GM21381 (cell line): ENCODE data around the gene LRIT2.

Source experiments
- ATAC-seq: cut with Tn5 transposase; IDR thresholded peaks from one replicate; pipeline ENCODE4 v1.9.1; 2021; ENCODE audit warnings: mild to moderate bottlenecking, moderate library complexity; ENCODE audit not compliant: unreplicated experiment

The LRIT2 gene

DNA sequence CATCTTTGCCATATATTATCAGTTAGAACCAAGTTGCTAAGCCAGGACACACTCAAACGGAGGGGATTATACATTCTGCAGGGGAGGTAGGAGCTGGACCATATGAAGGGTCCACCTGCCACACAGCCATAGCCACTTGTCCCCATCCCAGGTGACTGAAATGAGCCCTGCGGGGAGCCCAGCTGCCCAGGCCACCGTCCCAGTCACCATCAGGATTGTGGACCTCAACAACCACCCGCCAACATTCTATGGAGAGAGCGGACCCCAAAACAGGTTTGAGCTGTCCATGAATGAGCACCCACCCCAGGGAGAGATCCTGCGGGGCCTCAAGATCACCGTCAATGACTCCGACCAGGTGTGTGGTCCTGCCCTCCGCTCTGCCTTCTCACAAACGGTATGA, 17.3 kb downstream of the LRIT2 start:
- ATAC-seq: no peak

DNA sequence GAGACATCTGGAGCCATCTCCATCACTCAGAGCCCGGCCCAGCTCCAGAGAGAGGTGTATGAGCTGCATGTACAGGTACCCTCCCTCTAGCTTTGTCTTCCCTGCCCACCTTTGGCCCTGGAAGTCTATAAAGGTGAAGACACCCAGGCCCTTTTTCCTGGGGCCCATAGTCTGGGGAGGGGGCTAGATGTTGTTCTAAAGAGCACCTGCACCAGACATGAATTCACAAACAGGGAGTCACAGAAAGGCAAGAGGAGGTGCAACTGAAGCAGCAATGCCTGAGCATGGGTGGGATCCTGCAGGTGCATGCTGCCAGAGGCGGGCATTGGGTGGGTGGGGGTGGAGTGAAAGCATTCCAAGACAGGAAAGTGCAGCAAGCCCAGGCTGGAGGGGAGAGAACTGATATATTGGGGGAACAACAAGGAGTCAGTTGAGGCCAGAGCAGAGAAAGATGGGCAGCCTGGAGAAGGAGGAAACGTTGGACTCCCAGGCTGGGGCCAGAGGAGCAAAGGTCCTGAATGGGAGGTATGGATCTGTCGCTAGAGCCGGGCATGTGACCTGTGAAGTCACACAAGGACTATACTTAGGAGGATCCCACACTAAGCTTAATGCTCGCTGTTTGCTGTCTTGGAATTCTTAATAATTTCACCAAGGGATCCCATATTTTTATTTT, 19.4 kb downstream of the LRIT2 start:
- no peak for ATAC-seq

DNA sequence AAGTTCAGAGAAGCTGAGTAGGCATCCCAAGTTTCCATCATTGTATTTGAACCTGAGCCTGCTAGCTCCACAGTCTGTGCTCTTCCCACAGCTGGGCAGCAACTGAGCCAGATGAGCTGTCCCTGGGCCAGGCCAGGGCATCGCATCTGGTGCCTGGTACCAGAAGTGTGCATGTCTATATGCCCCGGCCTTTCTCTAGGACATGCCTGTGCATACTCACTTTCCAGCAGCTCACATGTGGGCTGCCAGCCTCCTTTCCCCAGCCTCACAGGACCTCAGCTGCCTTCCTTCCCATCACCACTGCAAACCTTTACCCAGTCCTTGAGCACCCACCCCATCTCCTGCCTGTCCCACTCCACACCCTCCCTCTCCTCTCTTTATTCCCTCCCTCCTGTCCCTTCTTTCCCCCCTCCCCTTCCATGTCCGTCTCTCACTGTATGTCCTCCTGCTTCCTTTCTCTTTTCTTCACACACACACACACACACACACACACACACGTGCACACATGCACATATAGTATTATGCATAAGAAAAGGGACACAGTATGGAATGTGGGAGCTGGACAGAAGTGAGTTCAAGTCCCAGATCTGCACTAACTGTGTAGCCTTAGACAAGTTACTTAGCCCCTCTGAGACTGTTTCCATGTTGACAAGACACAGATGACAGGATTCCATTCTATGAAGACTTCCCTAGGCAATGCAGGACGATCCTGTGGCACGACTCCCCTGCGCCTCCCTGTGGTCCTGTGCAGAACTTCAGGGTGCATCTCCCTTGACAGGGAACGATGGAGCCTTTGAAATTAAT, 20.1 kb downstream of the LRIT2 start:
- ATAC-seq: peak; percentile 74

DNA sequence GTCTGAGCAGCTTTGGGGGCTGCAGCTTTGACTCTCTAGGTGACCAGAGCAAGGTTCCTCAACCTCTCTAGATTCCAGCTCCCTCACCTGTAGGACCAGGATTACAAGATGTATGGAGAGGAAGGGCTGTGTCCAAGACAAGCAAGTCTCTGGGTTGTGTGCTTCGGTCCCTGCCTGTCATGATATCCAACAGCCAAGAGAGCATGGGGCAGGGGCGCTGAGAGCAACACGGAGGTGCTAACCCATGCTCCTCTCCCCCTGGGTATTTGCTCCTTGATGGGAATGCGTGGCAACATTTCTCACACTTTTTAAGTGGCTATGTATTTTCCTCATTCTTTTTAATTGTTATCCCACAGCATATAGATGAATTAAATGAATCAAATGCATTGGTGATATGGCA, 20.7 kb downstream of the LRIT2 start:
- ATAC-seq: no peak

DNA sequence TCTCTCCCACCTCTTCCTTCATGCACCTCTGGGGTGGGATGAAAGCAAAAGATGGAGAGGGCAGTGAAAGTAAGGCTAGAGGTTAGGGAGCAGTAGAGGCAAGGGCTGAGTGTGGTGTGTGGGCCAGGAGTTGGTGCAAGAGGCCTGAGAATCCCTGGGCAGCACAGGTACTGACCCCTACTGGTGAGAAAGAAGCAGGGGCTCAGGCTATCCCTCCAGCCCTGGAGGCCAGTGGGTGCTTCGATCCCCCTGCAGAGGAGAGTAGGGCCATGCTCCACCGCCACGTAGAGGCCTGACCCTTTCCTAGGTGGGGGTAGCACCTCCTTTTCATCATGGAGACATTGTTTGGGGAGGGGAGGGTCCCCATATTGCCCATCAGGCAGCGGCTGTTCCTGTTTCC, 21.2 kb downstream of the LRIT2 start:
- peak; percentile 68 for ATAC-seq

DNA sequence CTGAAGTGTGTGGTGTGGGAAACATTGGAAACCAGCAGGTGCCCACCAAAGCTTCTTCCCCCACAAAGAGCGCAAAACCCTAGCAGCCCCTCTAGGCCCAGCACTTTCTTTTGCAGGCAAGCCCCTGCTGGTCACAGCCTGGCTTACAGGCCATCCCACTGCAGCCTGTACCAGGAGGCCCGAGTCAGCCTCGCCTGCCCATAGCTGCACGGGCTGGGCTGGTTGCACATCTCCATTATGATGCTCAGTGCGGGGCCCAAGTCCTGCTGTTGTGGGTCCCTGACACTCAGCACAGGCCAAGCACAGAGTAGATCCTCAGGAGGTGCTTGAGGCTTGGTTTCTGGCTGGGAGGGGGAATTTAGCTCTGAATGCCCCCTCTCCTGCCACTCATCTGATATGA, 23.0 kb downstream of the LRIT2 start:
- ATAC-seq: no peak

DNA sequence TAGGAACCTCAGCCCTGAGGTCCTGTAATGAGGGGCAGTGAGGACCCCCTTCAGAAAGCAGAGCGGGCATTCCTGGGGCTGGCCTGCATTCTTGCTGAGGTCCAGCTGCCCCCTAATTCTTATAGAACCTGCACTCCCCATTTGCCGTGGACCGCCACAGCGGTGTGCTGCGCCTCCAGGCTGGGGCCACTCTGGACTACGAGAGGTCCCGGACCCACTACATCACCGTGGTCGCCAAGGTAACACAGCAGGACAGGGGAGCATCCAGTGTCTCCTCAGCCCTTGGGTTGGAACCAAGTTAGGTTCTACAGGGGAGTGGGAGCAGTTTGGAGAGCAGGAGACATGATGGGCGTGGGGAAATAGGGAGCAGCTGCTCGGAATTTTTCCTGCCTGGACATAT, 23.7 kb downstream of the LRIT2 start:
- ATAC-seq: no peak

DNA sequence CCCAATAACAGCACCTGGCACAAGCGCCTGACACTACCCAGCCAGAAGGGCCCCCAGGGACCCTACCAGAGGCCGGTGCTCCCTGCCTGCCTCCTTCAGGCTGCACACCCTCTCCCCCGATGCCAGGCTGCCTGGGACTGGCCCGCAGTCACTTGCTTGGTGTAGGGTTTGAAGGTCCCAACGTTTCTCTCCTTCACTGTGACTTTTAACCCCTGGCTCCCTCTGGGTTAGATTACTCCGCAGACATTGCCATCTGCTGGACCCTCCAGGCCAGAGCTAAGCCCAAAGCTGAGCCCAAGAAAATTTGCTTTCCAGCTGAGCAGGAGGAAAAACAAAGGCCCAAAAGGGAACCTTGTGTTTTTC, 24.1 kb downstream of the LRIT2 start:
- ATAC-seq: no peak

DNA sequence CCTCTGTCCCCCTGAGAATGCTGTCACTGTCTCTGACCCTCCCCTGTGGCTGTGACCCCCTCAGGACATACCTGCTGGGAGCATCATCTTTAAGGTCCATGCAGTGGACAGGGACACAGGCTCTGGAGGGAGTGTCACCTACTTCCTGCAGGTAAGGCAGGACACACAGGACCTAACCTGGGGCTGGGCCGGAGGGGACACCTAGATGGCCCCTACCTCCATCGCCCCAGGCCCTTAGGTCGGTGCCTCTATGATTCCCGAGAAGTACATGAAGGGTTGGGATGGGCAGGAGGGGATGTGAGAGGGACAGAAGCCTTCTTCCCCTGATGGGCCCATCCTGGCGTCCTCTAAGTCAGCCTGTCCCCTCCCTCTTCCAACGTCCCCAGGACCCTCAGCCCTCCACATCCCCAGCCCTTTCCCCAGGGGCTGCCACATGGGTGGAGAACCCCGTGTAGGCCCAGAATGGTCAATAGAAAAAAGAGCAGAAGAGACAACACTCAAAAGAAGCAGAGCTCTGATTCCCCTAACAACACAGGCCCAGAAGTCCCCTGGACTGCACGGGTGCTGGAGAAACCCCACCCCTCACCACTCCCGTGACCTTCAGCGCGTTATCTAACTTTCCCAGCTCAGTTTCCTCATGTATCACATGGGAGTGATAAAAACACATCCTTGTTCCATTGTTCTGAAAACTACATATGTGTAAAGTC, 24.7 kb downstream of the LRIT2 start:
- no peak for ATAC-seq

DNA sequence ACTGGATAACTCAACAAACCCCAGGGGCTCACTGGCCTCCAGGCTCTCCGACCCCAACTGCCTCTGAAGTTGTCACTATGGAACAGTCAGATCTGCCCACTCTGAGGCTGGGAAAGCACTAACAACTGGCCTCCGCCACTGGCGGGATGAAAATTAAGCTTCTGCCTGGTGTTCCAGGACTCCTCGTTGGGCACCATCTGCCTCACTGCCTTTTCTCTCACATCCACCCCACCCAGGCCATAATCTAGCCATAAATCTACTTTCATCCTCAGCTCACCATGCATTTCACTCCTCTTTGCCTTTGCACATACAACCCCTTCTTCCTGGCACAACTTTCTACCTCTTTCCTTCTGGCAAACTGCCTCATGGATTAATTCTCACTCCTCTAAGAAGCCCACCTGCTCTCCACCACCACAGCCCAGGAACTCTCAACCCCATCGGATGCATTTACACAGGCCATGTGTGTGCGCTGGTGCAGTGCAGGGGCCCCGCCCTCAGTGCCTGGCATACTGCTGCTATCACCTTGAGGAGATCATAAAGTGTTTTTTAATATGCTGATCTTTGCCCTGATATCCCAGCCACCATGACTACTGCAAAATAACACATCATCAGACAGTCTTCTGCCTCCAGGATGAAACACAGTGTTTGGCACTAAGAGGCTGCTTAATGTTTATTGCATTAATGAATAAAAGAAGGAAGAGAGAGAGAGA, 27.0 kb downstream of the LRIT2 start:
- ATAC-seq: no peak

DNA sequence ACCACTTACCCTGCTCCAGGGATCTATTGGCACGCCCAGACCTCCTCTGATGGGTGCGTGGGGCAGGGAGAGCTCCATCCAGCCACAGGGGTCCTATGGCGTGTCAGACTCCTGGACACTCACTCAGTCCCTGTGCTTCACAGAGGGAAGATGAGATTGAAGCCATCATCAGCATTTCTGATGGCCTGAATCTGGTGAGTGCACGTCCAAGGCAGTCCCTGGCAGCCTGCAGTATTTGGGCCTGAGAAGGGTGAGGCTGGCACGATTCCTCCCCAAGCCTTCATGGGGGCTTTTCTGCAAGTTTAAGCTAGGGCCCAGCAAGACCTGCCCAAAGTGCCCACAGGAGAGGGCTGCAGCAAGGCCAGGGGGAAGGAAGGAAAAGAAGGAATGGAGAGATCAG, 27.7 kb downstream of the LRIT2 start:
- ATAC-seq: no peak

DNA sequence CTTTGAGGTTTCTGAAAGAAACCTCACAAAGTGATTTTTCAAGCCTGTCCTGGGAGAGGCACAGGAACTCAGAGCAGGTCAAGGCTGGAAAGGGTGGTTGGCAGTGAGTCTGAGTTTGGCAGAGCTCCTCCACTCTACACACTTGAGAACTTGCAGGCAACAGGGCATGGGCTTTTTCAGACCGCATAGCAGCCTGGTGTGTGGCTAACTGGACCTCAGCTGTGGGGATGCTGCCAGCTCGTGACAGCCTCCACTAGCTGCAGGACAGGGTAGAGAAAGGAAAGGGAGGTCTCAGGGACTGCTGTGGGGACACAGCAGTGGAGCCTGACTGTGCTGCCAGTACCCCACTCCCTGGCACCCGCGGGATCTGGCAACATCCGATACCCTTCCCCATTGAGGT, 28.4 kb downstream of the LRIT2 start:
- no peak for ATAC-seq

DNA sequence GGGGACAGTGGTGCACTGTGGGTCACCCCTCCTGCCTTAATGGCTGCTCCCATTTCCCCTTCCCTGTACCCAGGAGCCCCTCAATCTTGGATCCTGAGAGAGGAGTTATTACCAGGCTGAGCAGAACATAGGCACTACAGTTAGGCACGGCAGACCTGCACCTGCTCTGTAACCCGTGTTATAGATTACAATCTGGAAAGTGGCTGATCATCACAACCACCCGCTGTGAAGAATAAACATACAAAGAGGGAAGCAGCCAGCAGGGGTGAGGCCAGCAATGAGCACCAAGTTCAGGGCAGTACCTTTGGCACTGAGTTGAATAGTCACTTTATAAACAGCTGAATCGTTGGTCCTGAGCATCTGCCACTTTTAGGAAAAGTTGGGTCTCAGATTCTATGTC, 29.3 kb downstream of the LRIT2 start:
- no peak for ATAC-seq

DNA sequence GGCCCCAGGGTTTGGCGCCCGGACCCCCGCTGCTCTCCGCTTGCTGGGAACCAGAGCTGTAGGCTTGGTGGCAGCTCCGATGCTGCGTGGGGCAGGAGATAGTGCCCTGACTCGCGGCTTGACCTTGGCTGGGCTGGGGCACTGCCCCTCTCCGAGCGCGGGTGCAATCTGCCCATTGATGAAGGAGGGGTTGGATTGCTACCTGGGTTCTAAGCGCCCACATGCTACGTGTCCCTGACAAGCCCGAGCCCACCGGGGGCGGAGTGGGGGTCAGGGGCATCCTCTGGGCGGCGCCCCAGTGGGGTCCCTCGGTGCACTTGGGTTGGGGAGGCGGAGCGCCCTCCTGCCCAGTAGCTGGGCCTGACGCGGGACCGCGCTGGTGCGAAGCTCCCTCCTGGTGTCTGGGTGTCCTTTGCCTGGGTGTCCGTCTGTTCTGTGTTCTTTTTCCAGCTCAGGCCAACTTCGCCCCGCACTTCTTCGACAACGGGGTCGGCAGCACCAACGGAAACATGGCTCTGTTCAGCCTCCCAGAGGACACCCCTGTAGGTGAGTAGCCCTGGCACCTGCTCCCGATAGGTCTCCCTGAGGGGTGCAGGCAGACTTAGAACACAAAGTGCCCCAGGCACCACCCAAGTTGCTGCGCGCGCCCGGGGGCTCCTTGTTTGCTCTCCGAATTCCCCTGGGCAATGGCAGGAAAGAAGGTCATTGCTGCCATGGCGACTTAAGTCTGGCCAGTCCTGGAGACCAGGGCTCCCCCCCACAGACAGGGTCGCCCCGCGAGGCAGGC, 30.1 kb downstream of the LRIT2 start:
- ATAC-seq: no peak

DNA sequence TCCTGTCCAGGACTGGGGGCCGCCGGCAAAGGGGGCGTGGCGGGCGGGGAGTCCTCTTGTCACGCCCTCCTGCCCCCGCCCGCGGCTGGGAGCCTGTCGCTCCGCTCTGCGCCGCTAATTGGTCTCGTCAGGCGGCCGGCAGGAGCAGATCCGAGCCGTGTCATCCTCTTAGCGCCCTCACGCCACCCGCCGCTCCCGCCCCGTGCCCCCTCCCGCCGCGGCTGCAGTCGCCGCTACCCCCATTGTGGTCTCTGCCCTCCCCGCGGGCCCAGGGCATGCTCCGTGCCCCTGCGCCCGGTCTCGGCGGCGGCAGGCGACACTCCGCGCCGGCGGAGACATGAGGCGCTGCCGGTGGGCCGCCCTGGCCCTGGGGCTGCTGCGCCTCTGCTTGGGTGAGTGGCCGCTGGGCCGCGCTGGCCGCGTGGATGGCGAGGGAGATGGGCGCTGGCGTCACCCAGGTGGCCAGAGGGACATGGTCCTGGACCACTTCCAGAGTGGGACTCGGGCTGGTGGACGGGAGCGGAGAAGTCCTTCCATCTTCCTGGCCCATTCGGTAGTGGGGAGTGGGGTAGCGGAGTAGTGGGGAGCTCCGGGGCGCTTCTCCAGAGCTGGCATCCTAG, 30.8 kb downstream of the LRIT2 start, which contains the start of gene CDHR1:
Gene CDHR1 (plus strand): TSS at position 114 of the 620 bp plus-strand sequence. CDS start 224 bp downstream, at position 338.
- peak; percentile 82 for ATAC-seq

DNA sequence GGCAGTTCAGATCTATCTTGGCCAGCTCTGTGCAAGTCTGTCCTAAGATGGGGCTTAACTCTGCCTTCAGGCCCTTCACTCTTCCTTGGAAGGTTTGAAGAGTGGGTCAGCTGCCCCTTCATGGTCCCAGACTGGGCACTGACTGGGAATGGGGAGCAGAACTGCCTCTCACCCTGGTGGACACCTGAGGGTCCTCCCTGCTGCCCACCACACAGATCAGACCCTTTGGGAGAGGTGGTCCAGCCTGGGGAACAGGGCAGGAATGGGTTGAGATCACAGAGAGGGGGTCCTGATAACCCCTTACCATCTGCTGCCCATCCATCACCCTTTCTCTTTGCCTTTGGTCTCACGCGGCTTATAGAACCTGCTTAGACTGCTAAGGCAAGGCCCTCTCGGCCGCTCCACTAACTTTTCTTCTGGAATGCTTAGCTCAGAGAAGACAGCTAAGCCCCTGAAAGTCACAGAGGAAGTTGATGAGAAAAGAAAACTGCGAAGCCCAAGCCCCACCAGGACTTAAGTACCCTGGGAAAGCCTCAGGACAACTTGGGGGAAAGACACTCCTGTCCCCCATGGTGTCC, 31.4 kb downstream of the LRIT2 start:
- peak; percentile 13 for ATAC-seq

DNA sequence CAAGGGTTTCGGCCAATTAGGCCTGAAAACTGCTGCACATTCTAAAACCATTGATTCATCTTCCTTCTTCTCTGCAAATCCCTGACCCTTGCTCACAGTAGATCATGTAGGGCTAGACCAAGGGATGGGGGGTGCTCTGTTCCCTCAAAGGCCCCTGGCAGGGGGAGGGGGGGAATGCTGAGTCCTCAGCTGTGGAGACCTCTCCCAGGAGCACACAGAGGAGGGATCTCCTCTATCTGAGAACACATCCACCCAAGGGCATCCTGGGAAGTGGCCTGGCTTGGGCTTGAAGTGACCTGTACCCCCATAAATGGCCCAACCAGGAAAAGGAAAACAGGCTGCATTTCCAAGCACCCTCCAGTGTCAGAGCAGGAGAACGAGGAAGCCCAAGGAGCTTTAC, 32.0 kb downstream of the LRIT2 start:
- no peak for ATAC-seq

DNA sequence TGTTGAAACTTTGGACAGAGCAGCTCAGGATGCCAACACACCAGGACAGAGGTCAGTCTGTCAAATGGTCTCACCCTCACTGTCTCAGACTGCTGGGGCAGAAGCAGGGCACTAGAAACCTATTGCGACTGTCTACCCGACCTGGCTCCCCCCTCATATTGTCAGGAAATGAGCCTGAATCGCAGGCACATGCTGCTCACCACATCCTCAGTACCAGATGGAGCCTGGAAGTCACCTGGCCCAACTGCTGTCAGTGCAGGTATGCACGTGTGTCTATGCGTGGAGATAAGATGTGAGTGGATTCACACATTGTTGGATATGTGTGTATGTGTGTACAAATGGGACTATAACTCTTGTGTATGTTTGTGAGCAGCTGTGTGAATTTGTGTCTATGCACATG, 34.2 kb downstream of the LRIT2 start:
- ATAC-seq: no peak

DNA sequence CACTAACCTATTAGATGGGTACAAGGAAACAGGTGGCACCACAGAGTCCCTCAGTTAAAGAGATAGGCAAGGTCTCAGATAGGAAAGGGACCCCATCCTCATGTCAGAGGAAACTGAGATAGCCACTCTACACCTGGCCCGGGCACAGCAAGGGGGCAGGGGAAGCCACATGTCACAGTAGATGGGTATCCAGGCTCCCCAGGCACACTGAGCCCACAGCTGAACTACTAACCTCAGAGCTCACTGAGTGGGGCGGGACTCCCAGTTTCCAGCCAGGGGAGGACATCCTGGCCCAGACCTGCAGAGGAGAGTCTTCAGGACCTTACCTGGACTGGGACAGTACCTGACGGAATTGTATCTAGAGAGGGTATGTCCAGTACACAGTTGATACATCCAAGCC, 34.7 kb downstream of the LRIT2 start:
- ATAC-seq: no peak

DNA sequence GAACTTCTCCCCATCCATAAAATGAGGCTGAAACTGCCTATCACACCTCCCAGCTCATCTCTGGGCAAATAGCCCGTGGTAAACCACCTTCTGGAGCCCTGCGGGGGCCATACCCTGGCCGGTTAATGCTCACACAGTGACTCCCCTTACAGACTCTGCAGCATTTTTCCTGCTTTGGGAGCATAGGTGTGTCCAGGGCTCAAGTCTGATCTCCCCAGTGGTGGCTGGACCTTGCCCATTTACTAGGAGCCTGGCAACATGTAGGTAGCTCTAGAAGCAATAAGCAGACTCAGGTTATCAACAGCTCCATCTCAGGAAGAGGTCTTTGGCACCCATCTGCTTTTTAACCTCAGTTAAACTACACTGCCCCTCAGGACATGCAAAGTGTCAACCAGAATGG, 36.5 kb downstream of the LRIT2 start:
- ATAC-seq: no peak
